HepG2 (cell line): ENCODE results near the gene DIPK1B.
"Not testable (repeated sequence)": the region's sequence is repeated elsewhere in the genome, so short reads cannot be mapped to it uniquely, and the experiment has no call there.

ENCODE experiments used
- BCLAF1 ChIP-seq: fragments of 450-650 bp; IDR thresholded peaks from 2 replicates; pipeline ENCODE4 v1.6.1; 2017; ENCODE audit warnings: mild to moderate bottlenecking
- E2F1 ChIP-seq: sonication (generic); formaldehyde crosslinking; IDR thresholded peaks from 2 replicates; pipeline ENCODE4 v1.5.0; 2020; ENCODE audit warnings: missing genetic modification reagents
- JUNB ChIP-seq: sonication (generic); formaldehyde crosslinking; IDR thresholded peaks from 2 replicates; pipeline ENCODE4 v1.8.0; 2022; ENCODE audit warnings: missing genetic modification reagents, mild to moderate bottlenecking, borderline replicate concordance
- SNRNP70 ChIP-seq: fragments of 200-400 bp; formaldehyde crosslinking; IDR thresholded peaks from 2 replicates; pipeline ENCODE4 v1.6.1; 2017; ENCODE audit warnings: mild to moderate bottlenecking, low read depth, low read length, moderate library complexity
- ZNF691 ChIP-seq: sonication (generic); formaldehyde crosslinking; IDR thresholded peaks from 2 replicates; pipeline ENCODE4 v1.4.0; 2020; ENCODE audit warnings: missing genetic modification reagents, low read depth, mild to moderate bottlenecking, borderline replicate concordance
- ZNF703 ChIP-seq: sonication (generic); formaldehyde crosslinking; IDR thresholded peaks from 2 replicates; pipeline ENCODE4 v1.5.1; 2020; ENCODE audit warnings: missing genetic modification reagents, mild to moderate bottlenecking, moderate library complexity, borderline replicate concordance
- TF ChIP-seq, protein P1 (sequence below): sonication (generic); formaldehyde crosslinking; IDR thresholded peaks from 2 replicates; pipeline ENCODE4 v1.4.0; 2020; ENCODE audit warnings: missing genetic modification reagents

DNA sequence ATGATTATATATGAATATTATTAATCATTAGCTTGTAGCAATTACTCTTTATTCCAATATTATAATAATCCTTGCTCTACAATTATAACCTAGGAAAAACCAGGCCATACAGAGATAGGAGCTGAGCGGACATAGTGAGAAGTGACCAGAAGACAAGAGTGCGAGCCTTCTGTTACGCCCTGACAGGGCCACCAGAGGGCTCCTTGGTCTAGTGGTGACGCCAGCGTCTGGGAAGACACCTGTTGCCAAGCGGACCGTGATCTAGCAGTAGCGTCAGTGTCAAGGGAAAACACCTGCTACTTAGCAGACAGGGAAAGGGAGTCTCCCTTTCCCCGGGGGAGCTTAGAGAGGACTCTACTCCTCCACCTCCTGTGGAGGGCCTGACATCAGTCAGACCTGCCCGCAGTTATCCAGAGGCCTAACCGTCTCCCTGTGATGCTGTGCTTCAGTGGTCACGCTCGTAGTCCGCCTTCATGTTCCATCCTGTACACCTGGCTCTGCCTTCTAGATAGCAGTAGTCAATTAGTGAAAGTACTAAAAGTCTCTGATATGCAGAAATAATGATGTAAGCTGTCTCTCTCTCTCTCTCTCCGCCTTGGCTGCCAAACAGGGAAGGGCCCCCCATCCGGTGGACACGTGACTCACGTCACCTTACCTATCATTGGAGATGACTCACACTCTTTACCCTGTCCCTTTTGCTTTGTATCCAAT, 54.2 kb downstream of the DIPK1B start:
- not testable (repeated sequence) for TF ChIP-seq JUNB (CRISPR knock-in tag); SNRNP70; ZNF691 (CRISPR knock-in tag); E2F1 (CRISPR knock-in tag); BCLAF1; ZNF703 (CRISPR knock-in tag)
- TF ChIP-seq, protein P1, sequence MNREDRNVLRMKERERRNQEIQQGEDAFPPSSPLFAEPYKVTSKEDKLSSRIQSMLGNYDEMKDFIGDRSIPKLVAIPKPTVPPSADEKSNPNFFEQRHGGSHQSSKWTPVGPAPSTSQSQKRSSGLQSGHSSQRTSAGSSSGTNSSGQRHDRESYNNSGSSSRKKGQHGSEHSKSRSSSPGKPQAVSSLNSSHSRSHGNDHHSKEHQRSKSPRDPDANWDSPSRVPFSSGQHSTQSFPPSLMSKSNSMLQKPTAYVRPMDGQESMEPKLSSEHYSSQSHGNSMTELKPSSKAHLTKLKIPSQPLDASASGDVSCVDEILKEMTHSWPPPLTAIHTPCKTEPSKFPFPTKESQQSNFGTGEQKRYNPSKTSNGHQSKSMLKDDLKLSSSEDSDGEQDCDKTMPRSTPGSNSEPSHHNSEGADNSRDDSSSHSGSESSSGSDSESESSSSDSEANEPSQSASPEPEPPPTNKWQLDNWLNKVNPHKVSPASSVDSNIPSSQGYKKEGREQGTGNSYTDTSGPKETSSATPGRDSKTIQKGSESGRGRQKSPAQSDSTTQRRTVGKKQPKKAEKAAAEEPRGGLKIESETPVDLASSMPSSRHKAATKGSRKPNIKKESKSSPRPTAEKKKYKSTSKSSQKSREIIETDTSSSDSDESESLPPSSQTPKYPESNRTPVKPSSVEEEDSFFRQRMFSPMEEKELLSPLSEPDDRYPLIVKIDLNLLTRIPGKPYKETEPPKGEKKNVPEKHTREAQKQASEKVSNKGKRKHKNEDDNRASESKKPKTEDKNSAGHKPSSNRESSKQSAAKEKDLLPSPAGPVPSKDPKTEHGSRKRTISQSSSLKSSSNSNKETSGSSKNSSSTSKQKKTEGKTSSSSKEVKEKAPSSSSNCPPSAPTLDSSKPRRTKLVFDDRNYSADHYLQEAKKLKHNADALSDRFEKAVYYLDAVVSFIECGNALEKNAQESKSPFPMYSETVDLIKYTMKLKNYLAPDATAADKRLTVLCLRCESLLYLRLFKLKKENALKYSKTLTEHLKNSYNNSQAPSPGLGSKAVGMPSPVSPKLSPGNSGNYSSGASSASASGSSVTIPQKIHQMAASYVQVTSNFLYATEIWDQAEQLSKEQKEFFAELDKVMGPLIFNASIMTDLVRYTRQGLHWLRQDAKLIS (CRISPR knock-in tag), result not testable (repeated sequence)
